NCI-H748 (cell line): Measurements from ENCODE around the gene RAB17.

Source experiments
- DNase-seq: peaks from one replicate; lab custom pipeline; 2025; ENCODE audit not compliant: unreplicated experiment; lab: John Stamatoyannopoulos, UW

RAB17 gene

DNA sequence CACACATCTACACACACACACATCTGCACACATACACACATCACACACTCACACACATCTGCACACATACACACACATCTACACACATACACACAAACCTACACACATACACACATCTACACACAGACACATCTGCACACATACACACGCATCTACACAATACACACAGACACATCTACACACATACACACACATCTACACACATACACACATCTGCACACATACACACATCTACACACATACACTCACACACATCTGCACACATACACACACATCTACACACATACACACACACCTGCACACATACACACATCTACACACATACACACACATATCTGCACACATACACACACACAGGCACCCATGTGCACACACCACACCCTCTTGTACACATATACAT lies 24.6 kb downstream of the RAB17 start:
- DNase-seq: no peak

DNA sequence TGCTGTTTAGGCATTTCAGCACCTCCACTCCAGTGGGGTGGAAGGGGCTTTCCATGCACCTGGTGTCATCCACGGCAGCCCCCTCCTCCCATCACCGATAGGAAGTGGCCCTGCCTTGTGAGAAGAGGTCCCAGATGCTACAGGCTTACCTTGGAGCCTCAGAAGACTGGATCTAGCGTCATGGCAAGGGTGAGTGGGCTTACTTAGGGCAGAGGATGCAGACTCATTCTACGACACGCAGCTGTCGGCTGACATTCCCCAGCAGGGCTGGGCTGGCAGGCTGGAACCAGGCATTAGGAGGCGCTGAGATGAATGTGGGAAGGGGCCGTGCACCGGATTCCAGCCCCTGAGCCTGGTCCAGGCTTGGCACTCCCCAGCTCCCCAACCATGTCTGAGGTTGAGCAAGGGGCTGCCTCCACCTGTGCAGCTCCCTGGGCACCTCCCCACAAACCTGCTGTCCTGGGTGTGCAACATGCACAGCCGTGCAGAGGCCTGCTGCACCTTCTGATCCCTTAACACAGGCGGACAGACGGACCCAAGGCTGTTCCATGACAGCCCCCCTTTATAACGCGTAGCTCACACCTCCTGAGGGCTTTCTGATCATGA lies 25.9 kb downstream of the RAB17 start:
- DNase-seq: no peak

DNA sequence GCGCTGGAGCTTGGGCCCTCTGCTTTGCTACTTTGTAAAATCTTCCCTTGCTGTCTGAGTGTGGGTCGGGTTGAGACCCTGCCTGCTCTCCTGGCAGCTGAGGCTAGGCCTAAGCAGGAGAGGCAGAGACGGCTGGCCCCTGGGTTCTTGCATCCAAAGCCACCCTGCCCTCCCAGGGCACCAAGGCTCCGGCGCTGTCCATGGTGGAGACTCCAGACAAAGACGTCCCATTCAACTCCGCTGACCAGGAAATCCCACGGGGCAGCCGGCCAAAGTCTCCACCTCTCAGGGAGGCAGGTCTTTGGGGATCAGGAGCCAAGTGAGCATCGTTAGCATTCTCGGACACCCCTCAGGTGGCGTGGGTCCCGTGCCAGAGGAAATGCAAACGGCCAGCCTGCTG lies 26.7 kb downstream of the RAB17 start:
- DNase-seq: no peak

DNA sequence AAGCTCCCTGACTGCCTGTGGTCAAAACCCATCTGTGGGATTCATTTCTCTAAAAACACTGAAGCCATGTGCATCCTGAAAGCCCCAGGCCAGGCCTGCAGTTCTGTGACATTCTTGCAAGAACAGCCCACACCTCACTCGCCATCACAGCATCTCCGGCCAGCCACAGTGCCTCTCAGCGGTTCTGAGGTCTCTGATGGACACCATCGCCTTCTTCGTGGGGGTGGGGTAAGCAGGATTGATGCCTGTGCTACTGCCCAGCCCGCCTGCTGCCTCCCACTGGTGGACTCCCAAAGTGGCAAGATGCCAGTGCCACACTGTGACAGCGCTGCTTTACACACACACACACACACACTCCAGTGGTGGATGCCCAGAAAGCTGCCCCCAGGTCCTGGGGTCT lies 29.3 kb downstream of the RAB17 start:
- DNase-seq: no peak

DNA sequence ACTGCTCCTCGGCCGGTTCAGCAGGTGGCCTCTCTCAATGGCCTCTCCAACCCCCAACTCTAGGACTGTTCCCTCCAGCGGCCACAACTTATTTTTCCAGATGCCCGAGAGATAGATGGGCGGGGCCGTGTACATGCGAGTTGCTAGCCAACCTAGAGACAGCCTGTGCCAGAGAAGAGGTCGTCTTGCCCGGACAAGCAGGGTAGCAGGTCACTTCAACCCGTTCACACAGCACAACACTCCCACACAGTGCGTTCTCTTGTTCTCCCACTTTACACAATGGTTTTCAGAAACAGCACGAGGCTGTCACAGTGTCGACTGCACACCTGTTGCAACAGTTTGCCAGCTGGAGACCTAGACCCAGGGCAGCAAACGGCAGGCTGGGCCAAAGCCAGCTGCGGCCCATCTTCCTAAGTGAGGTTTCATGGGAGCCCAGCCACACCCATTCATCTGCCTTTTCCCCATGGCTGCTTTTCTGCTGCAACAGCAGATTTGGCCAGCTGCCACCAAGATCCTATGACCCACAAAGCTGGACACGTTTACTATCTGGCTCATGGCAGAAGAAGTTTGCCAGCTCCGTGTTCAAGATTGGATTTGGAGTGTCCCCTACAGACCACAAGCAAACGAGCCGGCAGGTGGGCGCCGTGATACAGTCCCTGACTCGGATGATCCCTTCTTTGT lies 31.4 kb downstream of the RAB17 start:
- peak; percentile 92 for DNase-seq

DNA sequence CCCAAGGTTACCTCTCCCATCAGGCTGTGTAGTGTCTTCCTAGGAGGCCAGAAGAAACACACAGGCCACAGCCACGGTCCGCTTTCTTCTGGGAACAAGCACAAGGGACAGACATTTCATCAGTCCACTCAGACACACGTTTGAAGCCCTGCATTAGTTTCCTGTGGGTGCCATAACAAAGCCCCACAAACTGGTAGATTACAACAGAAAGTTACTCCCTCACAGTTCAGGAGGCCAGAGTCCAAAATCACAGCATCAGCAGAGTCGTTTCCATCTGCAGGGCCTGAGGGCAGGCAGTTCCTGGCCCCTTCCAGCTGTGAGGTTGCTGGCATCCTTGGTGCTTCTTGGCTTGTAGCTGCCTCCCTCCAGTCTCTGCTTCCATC lies 32.9 kb downstream of the RAB17 start:
- DNase-seq: no peak

DNA sequence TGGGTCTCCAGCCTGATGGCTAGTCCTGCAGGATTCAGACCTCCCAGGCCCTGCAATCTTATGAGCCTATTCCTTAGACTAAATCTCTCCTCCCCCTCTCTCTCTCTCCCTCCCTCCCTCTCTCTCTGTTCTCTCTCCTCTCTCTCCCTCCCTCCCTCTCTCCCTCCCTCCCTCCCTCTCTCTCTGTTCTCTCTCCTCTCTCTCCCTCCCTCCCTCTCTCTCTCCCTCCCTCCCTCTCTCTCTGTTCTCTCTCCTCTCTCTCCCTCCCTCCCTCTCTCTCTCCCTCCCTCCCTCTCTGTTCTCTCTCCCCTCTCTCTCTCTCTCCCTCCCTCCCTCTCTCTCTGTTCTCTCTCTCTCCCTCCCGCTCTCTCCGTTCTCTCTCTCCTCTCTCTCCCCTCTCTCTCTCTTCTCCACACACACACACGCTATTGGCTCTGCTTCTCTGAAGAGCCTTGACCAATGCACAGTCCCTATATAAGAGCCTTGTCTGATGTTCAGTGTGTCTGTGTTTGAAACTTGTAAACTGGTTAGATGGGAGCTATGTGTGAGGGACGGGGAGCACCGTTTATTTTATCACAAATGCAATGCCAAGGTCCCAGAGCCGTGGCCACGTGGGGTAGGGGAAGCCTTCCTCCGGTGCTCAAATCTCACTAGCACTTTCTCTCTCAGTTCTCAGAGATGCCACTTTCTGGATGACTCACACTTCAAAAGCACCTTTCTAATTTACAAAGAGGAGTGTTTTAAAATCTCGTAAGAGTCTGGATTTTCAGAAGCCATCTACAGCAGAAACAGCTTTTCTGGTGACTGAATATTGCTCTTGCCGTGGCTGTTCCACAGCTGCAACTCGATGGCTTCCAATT lies 33.5 kb downstream of the RAB17 start:
- DNase-seq: no peak

DNA sequence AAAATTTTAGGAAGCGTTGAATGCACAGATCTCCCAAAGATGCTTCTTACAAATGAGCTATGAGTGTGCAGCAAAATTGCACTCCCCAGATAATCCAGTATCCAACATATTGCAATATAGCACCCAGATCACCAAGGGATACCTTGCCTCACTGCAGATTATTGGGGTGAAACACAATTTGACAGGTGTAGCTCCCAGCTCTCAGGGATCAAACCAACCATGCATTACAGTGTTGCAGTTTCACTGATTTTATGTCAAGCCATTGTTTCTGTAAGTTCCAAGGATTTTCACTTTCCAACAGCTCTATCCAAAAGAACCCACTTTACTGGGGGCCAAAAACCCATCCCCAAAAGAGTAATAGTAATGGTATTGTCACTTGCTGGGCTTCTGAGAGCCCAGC lies 35.0 kb downstream of the RAB17 start:
- DNase-seq: no peak

DNA sequence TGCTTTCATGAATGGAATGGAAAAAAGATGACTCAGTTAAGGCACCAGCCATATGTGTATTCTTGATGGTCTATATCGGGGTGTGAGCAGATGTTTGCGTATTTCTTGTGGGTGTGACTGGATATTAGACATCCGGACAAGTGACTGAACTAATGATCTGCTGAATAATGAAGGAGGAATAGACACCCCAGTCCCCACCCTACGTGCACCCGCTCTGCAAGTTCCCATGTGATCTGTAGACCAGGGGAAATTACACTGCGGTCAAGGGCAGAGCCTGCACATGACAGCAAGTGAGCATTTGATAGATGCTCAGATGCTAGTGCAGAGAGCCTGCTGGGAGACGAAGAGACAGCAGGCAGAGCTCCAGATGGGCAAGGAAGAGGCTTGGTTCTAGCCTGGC lies 36.6 kb downstream of the RAB17 start:
- DNase-seq: no peak

DNA sequence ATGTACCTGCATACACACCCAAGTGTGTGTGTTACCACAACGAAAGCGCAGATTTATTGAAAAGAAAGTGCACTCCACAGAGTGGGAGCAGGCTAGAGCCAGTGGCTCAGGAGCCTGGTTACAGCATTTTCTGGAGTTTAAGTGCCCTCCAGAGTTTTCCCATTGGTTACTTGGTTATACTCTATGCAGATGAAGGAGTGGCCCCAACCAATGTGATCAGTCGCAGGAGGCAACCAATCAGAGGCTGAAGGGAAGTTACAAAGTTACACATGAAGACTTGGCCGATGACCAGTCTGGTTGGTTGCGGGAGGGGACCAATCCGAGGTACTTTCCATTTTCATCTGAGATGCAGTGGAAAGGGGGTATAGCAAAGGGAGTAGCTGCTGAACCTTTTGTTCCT lies 37.6 kb downstream of the RAB17 start:
- no peak for DNase-seq

DNA sequence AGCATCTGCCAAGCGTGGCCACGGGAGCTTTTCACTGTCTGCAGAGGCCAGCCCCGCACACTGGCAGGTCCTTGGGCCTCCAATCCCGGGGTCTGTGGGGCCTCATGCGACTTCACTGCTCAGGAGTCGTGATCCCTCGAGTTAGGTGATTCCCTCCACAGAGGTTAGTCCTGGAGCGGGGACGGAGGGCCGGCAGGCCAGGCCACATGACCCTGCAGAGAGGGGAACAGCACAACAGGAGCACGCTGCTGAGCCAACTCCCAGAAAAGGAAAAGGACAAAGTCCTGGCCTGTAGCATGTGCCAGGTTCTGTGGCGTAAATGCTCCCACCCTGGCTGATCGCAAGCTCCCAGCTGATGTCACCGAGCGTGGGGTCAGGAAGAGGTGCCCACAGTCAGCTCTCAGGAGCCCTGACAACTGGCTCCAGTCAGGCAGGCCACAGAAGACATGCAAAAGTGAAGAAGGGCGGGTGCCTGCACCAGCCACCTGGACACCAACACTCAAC lies 39.4 kb downstream of the RAB17 start:
- no peak for DNase-seq

DNA sequence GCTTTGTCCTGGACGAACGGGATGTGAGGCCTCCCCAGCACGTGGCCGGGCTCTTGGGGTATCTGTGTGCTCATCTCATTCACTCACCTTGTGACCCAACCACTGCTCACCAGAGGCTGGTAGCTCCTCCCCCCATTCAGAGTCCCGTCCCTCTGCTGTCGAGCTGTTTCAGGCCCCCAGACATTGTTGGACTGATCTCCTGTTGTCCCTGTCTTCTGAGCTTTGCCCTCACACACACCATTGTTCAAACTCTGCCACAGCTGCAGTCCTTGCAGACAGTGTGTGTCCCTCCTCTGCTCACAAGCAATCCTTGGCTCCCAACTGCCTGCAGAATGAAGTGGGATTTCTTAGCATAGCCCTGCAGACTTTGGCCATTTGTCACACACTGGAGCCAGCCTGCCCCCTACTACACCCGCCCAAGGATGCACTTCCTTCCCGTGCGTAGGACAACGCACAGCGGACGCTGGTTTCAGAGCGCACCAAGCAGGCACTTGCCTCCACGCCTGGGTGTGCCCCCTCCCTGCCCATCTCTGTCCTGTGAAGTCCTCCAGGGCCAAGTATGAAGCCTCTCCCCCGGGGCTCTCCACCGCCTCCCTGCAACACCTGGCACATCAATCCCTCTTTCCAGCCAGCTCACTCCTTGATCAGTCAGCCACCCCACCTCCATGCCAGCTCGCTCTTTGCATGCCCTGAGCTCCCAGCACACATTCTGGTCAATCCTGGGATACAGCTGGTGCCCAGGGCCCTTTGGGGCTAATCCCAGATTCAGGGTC lies 40.7 kb downstream of the RAB17 start:
- DNase-seq: no peak

DNA sequence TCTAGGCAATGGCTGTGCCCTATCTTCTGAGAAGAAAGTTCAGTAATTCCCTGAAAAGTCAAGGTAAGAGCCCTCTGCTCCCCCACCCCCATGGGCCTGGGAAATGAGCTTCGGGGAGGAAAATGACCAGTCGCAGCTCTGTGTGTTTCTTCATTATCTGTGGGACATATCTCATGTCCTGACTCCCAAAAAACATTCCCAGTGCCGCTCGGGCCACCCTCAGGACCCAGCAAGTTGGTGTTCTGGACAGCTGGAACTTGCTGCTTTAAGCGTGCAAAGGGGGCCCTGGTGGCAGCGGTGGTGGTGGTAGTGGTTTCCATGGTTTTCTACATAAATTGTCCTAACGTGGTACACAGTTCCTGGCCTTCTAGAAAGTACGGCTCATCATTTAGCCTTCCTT lies 41.3 kb downstream of the RAB17 start:
- DNase-seq: no peak

DNA sequence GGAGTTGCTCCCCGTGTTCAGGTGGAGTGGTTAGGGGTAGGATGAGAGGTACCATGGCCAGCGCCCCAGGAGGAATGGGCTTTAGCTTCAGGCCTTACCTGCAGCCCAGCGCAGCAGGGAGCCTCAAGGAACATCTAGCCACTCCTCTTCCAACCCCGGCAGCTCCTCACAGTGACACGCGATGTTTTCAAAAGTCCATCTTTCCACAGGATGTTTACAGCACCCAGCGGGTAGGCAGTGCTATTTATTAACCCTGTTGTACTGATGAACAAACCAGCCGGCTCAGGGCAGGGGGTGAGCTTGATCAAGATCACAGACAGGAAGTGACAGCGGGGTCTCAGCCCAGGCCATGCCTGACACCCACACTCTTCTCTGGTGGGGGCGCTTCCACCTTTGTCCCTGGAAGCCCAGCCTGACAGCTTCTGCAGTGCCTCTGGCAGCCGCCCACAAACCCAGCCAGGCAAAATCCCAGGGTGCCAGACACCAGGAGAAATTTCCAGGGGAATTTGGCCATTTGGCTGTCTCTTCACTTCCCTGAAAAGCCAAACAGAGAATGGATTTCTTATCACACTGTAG lies 42.6 kb downstream of the RAB17 start:
- peak; percentile 84 for DNase-seq

DNA sequence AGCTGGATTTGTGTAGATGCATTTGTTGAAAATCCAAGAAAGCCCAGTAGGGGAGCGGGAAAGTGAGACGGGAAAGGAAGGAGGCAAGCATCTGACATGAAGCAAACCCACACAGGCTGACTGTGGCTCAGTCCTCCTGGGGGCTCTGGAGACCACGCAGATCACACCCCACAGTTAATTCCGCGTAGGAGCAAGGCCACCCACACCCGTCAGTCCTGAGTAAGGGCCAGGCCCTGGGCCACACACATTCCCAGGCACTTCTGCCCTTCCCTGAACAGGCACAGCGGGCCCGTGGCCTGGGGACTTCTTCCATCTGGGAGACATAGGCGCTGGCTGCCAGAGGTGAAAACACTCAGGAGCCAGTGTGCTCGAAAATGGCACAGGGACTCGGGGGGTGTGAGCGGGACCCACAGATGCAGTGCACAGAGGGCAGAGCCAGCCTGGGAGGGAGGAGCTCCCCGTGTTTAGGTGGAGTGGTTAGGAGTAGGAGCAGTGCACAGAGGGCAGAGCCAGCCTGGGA lies 43.6 kb downstream of the RAB17 start:
- DNase-seq: no peak

DNA sequence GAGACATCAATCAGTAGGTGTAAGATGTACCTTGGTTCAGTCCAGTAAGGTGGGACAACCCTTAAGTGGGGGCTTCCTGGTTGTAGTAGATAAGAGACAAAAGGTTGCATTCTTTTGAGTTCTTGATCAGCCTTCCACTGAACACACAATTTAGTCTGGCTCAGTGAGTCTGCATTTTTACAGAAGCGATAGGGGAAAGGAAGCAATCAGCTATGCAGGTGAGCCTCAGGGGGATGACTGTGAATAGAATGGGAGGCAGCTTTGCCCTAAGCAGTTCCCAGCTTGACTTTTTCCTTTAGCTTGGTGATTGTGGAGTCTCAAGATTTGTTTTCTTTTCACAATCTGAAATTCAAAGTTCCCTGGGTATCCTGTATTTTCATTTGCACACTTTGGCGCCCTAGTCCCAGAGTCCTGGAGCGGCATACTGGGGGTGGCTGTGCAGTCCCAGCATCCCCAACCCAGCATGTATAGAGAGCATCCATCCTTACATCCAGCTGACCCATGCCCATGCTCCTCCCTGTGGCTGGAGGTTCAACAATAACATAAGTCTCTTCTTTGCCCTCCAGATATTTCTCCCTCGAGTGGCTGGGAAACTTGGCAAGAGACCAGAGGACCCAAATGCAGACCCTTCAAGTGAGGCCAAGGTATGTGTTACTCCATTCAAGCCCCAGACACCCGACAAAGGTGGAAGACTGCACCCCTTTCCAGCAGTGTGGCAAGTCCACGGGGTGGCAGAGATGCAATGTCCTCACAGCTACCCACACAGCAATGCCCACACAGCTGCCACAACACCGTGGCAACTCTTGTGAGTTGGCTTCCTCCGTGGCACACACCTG lies 44.3 kb downstream of the RAB17 start:
- DNase-seq: no peak

DNA sequence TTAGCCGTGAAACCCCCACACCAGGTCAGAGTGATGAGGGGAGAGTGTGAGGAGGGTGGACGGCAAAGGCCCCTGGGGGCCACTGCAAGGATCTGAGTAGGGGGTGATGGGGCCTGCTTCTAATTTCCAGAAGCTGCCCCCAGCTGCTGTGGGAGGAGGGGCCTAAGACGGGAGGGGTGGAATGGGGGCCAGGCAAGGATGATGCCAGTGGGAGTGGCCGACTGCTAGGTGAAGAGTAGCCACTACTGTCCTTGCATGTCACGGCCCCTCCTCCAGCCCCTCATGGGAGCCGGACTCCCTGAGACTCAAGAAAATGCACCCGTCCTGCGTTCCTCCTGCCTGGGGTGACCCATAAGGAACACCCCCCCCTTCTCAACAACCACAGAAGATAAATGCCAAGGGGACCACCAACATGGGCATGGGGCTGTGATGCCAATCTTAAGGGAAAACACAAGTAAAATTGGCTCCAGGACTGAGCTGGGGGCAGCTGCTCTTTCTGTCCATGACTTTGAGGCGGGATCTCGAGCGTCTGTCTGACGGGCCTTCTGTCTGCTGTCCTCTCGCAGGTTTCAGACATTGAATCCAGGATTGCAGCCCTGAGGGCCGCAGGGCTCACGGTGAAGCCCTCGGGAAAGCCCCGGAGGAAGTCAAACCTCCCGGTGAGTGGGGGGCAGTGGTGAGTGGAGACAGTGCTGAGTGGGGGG lies 48.4 kb downstream of the RAB17 start:
- no peak for DNase-seq

DNA sequence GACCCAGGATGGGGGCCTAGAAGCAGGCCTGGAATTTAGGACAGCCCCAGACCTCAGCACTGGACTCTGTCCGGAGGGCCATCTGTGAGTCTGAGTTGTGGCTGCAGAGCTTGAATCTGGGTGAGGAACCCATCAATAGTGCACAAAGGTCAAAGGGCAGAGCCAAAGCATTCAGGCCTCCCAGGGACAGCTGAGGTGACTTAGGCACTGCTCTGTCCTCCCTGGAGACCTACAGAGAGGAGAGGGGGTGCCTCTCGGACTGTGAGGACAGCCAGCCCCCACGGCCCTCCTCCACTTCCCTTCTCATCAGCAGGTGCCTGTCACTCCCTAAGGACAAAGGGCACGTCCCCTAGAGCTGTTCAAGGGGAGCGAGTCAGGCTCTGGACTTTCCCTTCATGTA lies 49.3 kb downstream of the RAB17 start:
- no peak for DNase-seq

DNA sequence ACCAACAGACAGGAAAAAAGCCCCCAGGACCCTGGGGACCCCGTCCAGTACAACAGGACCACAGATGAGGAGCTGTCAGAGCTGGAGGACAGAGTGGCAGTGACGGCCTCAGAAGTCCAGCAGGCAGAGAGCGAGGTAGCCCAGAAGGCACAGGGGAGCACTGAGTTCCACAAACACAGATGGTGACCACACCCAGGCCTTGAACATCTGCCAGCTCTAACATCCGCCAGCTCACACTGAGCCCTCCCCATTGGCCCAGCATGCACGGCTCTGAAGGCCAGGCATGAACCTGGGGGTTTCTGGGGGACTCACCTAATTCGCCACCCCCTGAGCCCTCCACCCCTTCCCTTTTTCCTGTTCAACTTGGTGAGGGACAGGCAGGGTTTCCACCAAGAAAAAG lies 49.7 kb downstream of the RAB17 start:
- DNase-seq: peak; percentile 90
